AG10803 (cell line): ENCODE results near the gene TOR3A.

Experiments used
- DNase-seq: peaks from one replicate; pipeline ENCODE4 v3.0.0; 2010; ENCODE audit warnings: low read depth
- H3K4me3 ChIP-seq: 2 replicates; pipeline ENCODE4 v1.5.1; 2011; ENCODE audit warnings: mild to moderate bottlenecking, low read length, control low read depth
- CTCF ChIP-seq: conservative IDR thresholded peaks from 2 replicates; pipeline ENCODE4 v1.5.1; 2011; ENCODE audit warnings: mild to moderate bottlenecking, low read length, control low read depth, inconsistent platforms

TOR3A gene

GRCh38 chr1:179087665-179088064 lies 5.8 kb downstream of the TOR3A start:
- H3K4me3 ChIP-seq, result no peak overlapping the region
- no peak for DNase-seq
- TF ChIP-seq CTCF, result no peak

GRCh38 chr1:179089827-179090482 lies 8.1 kb downstream of the TOR3A start:
- no peak for TF ChIP-seq CTCF
- H3K4me3 ChIP-seq, result no peak overlapping the region
- no peak for DNase-seq

- DNase-seq, result peak; percentile 22
- H3K4me3 ChIP-seq, result no peak overlapping the region
- peak; percentile 37 for TF ChIP-seq CTCF
Measured at GRCh38 chr1:179090522-179090921, 8.7 kb downstream of the TOR3A start.

- no peak for TF ChIP-seq CTCF
- no peak for DNase-seq
- H3K4me3 ChIP-seq, result no peak overlapping the region
Measured at GRCh38 chr1:179090923-179091322, 9.1 kb downstream of the TOR3A start.

GRCh38 chr1:179091691-179092165 lies 9.9 kb downstream of the TOR3A start:
- H3K4me3 ChIP-seq, result no peak overlapping the region
- DNase-seq, result peak; percentile 96
- TF ChIP-seq CTCF, result no peak

GRCh38 chr1:179092896-179093461 lies 11.1 kb downstream of the TOR3A start:
- TF ChIP-seq CTCF, result no peak
- H3K4me3 ChIP-seq, result no peak overlapping the region
- DNase-seq, result no peak

GRCh38 chr1:179094818-179095217 lies 12.9 kb downstream of the TOR3A start:
- no peak for DNase-seq
- TF ChIP-seq CTCF, result no peak
- H3K4me3 ChIP-seq, result no peak overlapping the region
